NCI-H1092 treated with DMSO at 0.1 percent for 48 hours (cell line): Measurements from ENCODE around the gene MDN1.

Experiments used
- DNase-seq: peaks from one replicate; lab custom pipeline; 2025; lab: John Stamatoyannopoulos, UW

MDN1 gene

GRCh38 chr6:89604653-89605052 is 214.9 kb downstream of the MDN1 start:
- DNase-seq: no peak

- DNase-seq: no peak
These were observed 217.4 kb downstream of the MDN1 start for GRCh38 chr6:89602166-89602565.

DNA sequence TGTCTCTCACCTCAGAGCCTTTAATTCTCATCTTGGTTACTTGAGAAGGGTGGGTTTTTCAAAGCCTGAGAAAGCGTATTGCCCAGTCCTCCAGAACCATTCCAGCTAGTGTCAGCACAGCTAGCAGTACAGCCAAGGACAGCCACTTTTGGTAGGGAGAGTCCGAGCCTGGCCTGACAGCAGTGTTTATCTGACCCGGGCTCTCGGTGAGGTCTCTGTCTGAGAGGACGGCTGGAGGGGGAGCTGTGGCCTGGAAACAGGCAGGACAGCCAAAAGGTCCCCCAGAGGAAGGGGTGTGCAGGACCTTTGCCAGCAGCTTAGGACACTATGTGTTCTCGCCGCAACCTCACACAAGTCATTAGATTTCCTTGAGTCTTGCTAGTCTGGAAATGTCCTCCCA is 219.9 kb downstream of the MDN1 start:
- no peak for DNase-seq

- peak; percentile 6 for DNase-seq
These were observed 221.6 kb downstream of the MDN1 start for GRCh38 chr6:89597988-89598387.

DNA sequence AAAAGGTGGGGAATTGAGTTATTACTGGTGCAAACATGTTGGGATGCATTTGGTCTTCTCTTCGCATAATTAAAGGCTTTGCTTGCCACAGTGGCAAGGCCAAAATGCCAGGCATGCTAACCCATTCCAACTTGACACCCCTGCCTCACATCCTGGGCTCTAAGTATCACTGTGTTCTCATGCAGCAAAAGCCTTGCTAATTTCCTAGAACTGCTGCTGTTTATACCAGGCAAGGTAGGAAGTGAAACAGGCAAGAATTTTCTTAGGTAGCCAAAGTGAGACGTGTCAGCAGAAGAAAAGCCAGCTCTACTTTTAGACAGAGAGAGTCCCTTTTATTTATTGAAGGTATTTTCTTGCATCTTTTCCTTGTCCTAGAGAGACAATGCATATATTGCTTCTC is 222.2 kb downstream of the MDN1 start:
- DNase-seq: no peak

- no peak for DNase-seq
These were observed 223.1 kb downstream of the MDN1 start for GRCh38 chr6:89596484-89596883.

- DNase-seq: no peak
These were observed 223.5 kb downstream of the MDN1 start for GRCh38 chr6:89596056-89596455.
